Suppressor macrophage (primary cell): ENCODE measurements around the gene ANXA1.

Experiments
- DNase-seq, 4 experiments: peaks; one replicate each; pipeline ENCODE4 v3.0.0-alpha.2; 2020 to 2022
- total RNA-seq, 17 experiments: gene quantifications; one replicate each; lab custom pipeline; 2026; ENCODE audit warnings: mixed read lengths in 6 of 17, inconsistent platforms in 3 of 17; lab: John Stamatoyannopoulos, UW

ANXA1 gene
- 252 to 614 (median 415) reads per million in 17 experiments for total RNA-seq

DNA sequence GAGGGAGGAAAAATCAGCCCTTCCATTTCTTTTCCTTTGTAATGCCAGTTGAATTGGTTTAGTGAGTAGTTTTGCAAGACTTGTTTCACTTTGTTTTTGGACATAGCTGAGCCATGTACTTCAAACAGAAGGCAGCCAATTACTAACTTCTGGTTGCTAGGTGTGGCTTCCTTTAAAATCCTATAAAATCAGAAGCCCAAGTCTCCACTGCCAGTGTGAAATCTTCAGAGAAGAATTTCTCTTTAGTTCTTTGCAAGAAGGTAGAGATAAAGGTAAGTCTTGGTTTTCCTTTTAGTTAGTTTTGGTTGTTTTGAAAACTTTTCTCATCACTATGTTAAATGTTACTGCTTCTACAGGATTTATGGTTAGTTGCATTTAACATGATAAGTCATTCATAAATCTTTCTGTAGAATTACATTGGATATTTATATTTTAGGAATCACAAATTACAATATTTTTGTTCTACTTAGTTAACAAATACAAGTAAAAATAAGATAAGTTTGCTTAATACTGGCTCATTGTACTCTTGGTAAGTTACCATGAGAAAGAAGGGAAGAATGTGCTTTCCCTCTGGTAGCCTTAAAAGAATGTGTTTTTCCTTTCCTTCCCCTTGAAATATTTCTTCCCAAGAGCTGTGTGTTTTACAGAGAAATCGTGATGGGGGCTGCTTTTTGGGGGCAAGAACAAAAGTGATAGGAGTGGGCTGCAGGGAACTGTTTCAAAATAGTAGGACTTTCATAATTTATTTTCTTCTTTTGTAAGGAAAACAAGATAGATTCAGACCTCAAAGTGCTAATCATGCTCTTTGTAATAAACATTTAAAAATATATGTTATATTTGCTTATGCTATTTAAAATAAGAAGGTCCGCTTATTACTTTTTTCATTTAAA, at the start of gene ANXA1:
ANXA1 (plus strand) TSS at position 213 of the 890 bp plus-strand sequence. CDS start 6,671 bp downstream, outside the sequence.
- DNase-seq = peak; percentile 64 to 87 (median 75)

DNA sequence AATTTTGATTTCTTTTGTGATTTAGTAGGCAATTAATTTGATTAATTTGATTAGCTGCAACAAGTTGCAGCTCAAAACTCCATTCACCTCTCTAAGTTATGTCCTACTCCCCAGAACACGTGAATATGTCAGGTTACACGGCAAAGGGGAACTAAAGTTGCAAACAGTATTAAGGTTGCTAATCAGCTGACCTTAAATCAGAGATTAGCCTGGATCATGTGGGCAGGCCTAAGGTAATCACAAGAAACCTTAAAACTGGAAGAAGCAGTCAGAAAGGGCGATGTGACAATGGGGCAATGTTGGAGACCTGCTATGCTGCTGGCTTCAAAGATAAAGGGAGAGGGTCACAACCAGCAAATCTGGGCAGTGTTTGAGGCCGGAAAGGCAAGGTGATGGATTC, 47.3 kb upstream of the ANXA1 start:
- no peak for DNase-seq

DNA sequence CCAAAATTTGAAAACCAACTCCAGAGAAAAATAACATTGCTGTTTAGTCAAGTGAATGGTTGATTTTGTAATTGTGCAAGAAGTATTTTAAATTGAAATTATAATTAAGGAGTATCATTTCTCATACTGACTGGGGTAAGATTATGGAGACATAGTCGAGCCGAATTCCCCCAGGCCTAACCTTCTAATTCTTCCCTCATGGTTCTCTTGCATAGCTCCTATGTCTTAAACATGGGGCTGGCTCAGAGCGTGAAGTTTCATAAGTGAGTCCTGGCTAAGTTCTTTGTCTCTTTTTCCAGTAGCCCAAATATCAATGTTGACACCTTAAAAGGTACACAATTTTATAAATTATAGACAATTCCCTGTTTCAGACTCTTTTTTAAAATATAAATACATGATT, 46.7 kb upstream of the ANXA1 start:
- no peak for DNase-seq

GRCh38 chr9:73107489-73108069, 44.1 kb upstream of the ANXA1 start:
- DNase-seq = peak; percentile 61 to 81 (median 76)

GRCh38 chr9:73114058-73114457, 37.6 kb upstream of the ANXA1 start:
- DNase-seq = no peak

DNA sequence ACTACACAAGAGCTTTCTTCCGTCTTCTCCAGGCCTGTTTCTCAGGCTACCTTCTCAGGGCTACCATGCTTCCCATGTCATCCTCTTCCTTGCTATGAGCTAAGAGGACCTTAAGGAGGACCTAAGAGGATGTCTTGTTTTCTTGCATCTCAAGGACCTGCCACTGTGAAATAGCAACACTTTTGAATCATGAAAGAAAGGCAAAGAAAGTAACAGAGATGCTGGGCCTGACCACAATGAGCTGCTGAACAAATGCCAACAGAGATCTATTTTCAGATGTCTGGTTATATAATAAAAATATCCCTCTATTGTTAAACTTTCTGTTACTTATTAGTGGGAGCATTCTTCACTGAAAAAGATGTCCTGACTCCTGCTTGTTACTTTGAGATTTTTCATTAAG, 36.7 kb upstream of the ANXA1 start:
- DNase-seq = no peak

GRCh38 chr9:73116031-73116430, 35.6 kb upstream of the ANXA1 start:
- DNase-seq = peak in 2 of 4 experiments; percentile 22 to 28

DNA sequence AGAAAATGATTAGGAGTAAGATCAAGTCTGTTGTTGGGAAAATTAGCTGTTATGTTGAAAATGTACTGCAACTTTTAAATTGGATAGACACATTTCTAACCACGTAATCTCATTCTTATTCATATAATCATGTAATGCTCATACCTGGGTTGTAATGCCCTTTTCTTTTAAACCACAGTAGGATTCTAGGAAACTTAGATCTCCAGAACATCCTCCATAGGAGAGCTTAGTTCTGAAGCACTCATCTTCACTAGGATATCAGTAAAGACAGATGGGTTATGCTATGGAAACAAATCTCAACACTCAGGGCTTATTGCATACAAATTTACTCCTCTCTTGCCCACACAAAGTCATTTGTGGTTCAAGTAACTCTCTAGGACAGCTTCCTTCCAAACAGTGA, 34.8 kb upstream of the ANXA1 start:
- no peak for DNase-seq

- DNase-seq = peak; percentile 32 to 66 (median 56)
Measured at GRCh38 chr9:73118286-73118685, 33.4 kb upstream of the ANXA1 start.

DNA sequence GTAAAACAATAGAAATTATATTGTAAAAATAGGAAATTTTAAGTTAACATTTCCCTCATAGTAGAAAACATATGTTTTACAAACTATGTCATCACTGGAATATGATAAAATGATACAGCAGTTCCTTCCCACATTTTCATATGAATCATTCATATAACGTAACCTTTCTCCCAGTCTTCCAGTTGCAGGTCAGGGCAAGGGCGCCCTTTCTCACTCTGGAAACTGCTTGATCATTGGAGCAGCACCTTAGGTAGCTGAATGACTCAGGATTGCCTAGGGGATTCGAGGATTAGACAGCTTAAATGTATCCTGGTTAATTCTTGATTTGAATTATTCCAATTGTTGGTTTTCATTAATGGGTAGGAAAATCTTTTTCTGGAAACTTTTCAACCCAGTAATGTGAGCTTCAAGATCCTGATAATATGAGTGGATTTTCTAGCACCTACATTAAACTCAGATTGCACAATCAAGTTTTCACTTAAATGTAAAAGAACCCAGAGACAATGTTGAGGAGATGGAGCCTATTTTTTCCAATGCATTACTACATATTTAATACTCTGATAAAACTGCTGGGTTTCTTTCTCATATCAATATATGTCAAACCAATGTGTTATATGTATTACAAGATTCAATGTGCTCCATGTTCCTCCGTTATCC, 32.6 kb upstream of the ANXA1 start:
- no peak for DNase-seq

GRCh38 chr9:73121375-73121935, 30.2 kb upstream of the ANXA1 start:
- no peak for DNase-seq

GRCh38 chr9:73125651-73126050, 26.0 kb upstream of the ANXA1 start:
- DNase-seq = no peak

DNA sequence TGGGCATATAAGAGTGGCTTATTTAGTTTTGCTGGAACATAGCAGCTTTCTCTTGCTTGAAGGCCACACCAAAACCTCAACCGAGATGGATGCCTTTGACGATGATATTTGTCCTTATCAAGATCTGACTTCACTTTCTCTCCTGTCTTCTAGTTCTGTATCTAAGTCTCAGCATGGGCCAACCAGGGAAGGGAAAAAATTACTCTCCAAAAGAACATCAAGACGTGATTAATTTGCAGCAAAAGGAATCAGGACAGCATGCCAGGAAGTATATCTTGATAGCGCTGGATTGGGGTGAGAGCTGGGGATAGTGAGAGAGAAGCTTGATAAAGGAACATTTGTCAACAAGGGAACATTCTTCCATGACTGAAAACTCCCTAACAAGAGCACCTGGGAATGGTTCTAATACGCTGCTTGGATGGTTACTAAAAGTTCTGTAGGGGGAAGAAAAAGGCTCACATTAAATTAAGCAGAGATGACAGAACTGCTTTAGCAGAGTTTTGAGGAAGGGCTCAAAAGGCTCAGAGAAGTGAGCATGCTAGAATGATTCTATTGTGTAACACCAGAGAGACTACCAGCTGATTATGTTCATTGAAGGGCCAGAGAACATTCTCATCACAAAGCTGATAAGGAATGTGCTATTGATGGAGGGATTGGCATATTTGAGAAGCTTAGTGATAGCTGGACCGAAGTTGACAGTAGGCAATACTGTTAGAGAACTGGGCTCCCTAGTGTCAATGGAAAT, 21.6 kb upstream of the ANXA1 start:
- DNase-seq = peak; percentile 31 to 68 (median 52)

DNA sequence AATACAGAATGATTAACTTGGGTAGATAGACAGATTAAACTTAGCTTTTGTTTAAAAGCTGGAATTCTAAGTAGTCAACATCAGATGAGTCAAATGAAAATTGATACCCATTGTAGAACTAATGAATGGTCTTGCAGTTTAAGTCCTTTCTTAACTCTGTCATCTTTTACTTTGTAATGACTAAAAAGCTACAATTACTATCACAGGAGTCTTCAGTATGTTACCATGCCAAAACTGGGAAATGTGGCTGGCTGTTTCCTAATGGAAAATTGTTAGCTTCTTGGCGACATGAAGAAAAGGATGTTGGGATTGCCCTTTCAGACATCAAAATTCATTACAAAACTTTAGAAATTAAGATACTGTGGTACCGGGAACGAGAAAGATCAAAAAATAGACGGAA, 20.2 kb upstream of the ANXA1 start:
- no peak for DNase-seq

GRCh38 chr9:73132034-73132776, 19.5 kb upstream of the ANXA1 start:
- peak; percentile 82 to 91 (median 88) for DNase-seq

GRCh38 chr9:73133022-73133651, 18.5 kb upstream of the ANXA1 start:
- DNase-seq = no peak

- DNase-seq = no peak
Measured at GRCh38 chr9:73133921-73134407, 17.7 kb upstream of the ANXA1 start.

DNA sequence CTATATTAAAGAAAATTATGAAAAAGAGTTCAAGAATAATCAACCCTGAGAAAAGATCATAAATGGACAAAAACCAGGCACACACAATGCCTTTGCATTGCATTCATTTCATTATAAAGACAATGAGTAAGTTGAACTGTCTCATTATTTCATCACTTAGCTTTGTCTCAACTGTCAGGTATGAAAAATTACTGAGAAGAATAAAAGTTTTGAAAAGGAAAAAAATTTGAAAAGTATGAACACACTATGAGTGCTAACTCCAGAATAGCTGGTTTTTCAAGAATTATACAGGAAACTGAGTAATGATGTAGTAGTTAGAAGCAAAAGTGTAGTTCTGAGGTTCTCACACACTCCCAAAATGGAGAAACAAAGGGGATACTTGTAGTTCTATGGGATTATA, 16.3 kb upstream of the ANXA1 start:
- no peak for DNase-seq

- no peak for DNase-seq
Measured at GRCh38 chr9:73137286-73137899, 14.3 kb upstream of the ANXA1 start.

GRCh38 chr9:73137914-73138313, 13.8 kb upstream of the ANXA1 start:
- no peak for DNase-seq
